GM23338 (cell line): Measurements from ENCODE around the gene PDIA6. TPM values are rescaled to one million over a fixed set of nuclear protein-coding genes. Genes with fewer than 3 reads are reported as not detected.

Experiments used
- ATAC-seq: fragments of 200-7000 bp; cut with Tn5 transposase; 3 replicates; pipeline ENCODE4 v1.9.1; 2020
- DNase-seq: peaks from one replicate; pipeline ENCODE4 v3.0.0-alpha.2; 2015; ENCODE audit warnings: low spot score
- H2AFZ ChIP-seq: fragments of 200-600 bp; sonication (generic); 2 replicates; pipeline ENCODE4 v1.8.0; 2016; ENCODE audit warnings: antibody characterized with exemption, mild to moderate bottlenecking, moderate library complexity
- H3F3A ChIP-seq: fragments of 200-600 bp; sonication (generic); replicated peaks from 2 replicates; pipeline ENCODE4 v1.8.0; 2017; ENCODE audit warnings: antibody characterized with exemption, mixed run types, low read depth
- H3K27ac ChIP-seq: fragments of 200-600 bp; sonication (generic); 2 replicates; pipeline ENCODE4 v1.6.1; 2016; ENCODE audit warnings: low read depth
- H3K27me3 ChIP-seq: fragments of 200-600 bp; sonication (generic); 2 replicates; pipeline ENCODE4 v1.8.0; 2016; ENCODE audit warnings: mild to moderate bottlenecking, mixed run types, moderate library complexity; ENCODE audit not compliant: insufficient read depth
- H3K36me3 ChIP-seq: fragments of 200-600 bp; sonication (generic); 2 replicates; pipeline ENCODE4 v1.8.0; 2016; ENCODE audit warnings: mild to moderate bottlenecking; ENCODE audit not compliant: insufficient read depth
- H3K4me1 ChIP-seq: fragments of 200-600 bp; sonication (generic); 2 replicates; pipeline ENCODE4 v1.8.0; 2016; ENCODE audit warnings: mild to moderate bottlenecking, moderate library complexity; ENCODE audit not compliant: insufficient read depth
- H3K4me2 ChIP-seq: fragments of 200-600 bp; sonication (generic); 2 replicates; pipeline ENCODE4 v1.7.1; 2017; ENCODE audit warnings: mixed run types
- H3K4me3 ChIP-seq: fragments of 200-600 bp; sonication (generic); 2 replicates; pipeline ENCODE4 v1.6.1; 2016; ENCODE audit warnings: mixed run types
- H3K79me2 ChIP-seq: fragments of 200-600 bp; sonication (generic); replicated peaks from 2 replicates; pipeline ENCODE4 v1.8.0; 2017; ENCODE audit warnings: mild to moderate bottlenecking; ENCODE audit not compliant: insufficient read depth
- H3K9me2 ChIP-seq: fragments of 200-600 bp; sonication (generic); 2 replicates; pipeline ENCODE4 v1.8.0; 2017; ENCODE audit not compliant: insufficient read depth
- H4K20me1 ChIP-seq: fragments of 200-600 bp; sonication (generic); replicated peaks from 2 replicates; pipeline ENCODE4 v1.8.0; 2017; ENCODE audit warnings: mild to moderate bottlenecking; ENCODE audit not compliant: insufficient read depth
- H3K27ac Mint-ChIP-seq: 2 replicates; pipeline ENCODE4 v1.8.0; 2020; ENCODE audit warnings: inconsistent platforms, mild to moderate bottlenecking, moderate library complexity, mixed read lengths
- H3K27me3 Mint-ChIP-seq: 3 replicates; pipeline ENCODE4 v1.8.0; 2022; ENCODE audit warnings: low read depth, mild to moderate bottlenecking, moderate library complexity, mixed read lengths, inconsistent platforms; ENCODE audit not compliant: insufficient read depth, poor library complexity
- H3K36me3 Mint-ChIP-seq: 3 replicates; pipeline ENCODE4 v1.8.0; 2021; ENCODE audit warnings: low read depth, mild to moderate bottlenecking, inconsistent platforms, moderate library complexity, mixed read lengths
- H3K4me1 Mint-ChIP-seq: 3 replicates; pipeline ENCODE4 v1.8.0; 2020; ENCODE audit warnings: mild to moderate bottlenecking, inconsistent platforms, mixed read lengths
- H3K4me3 Mint-ChIP-seq: 3 replicates; pipeline ENCODE4 v1.8.0; 2021; ENCODE audit warnings: moderate library complexity, mild to moderate bottlenecking, inconsistent platforms, mixed read lengths
- H3K9me3 Mint-ChIP-seq: 3 replicates; pipeline ENCODE4 v1.8.0; 2020; ENCODE audit warnings: moderate library complexity, mild to moderate bottlenecking, inconsistent platforms, mixed read lengths
- CREB1 ChIP-seq: fragments of 250-450 bp; sonication (Bioruptor Pico); IDR thresholded peaks from 2 replicates; pipeline ENCODE4 v1.5.0; 2020; ENCODE audit warnings: low read depth, mild to moderate bottlenecking, moderate library complexity
- EZH2 ChIP-seq: fragments of 200-600 bp; sonication (generic); IDR thresholded peaks from one replicate; pipeline ENCODE4 v1.8.0; 2017; ENCODE audit warnings: antibody characterized with exemption, mild to moderate bottlenecking, low read depth; ENCODE audit not compliant: unreplicated experiment
- EZH2phosphoT487 ChIP-seq: fragments of 200-600 bp; sonication (generic); IDR thresholded peaks from one replicate; pipeline ENCODE4 v1.8.1; 2018; ENCODE audit warnings: antibody characterized with exemption; ENCODE audit not compliant: unreplicated experiment
- JUNB ChIP-seq: IDR thresholded peaks from one replicate; pipeline ENCODE4 v1.6.1; 2016; ENCODE audit warnings: antibody characterized with exemption; ENCODE audit not compliant: unreplicated experiment
- NANOG ChIP-seq: IDR thresholded peaks from 2 replicates; pipeline ENCODE4 v1.6.1; 2016; ENCODE audit warnings: antibody characterized with exemption, borderline replicate concordance
- POLR2AphosphoS5 ChIP-seq: IDR thresholded peaks from 2 replicates; pipeline ENCODE4 v1.6.1; 2016; ENCODE audit warnings: antibody characterized with exemption, low read depth
- STAT1 ChIP-seq: IDR thresholded peaks from one replicate; pipeline ENCODE4 v1.6.1; 2016; ENCODE audit warnings: antibody characterized with exemption; ENCODE audit not compliant: unreplicated experiment
- ZNF114 ChIP-seq: fragments of 250-450 bp; sonication (Bioruptor Pico); IDR thresholded peaks from 2 replicates; pipeline ENCODE4 v1.5.0; 2020; ENCODE audit warnings: mild to moderate bottlenecking, moderate library complexity
- ZNF331 ChIP-seq: fragments of 250-450 bp; sonication (Bioruptor Pico); IDR thresholded peaks from 2 replicates; pipeline ENCODE4 v1.5.0; 2020; ENCODE audit warnings: low read depth, mild to moderate bottlenecking, moderate library complexity
- polyA plus RNA-seq: library from polyadenylated mRNA; unstranded; fragments of >200 nt; fragmentation: Nextera tagmentation; extraction: Ambion mirVana; gene quantifications from 2 replicates; pipeline ENCODE4 v1.2.1, GENCODE V29; 2016
- total RNA-seq: library from RNA; depleted of rRNA; stranded (reverse); fragments of >200 nt; shearing (Covaris generic); gene quantifications from 2 replicates; pipeline ENCODE4 v1.2.3, GENCODE V29; 2014
- TF ChIP-seq, protein P1 (sequence below): fragments of 250-450 bp; sonication (Bioruptor Pico); IDR thresholded peaks from 2 replicates; pipeline ENCODE4 v1.5.0; 2020; ENCODE audit warnings: mild to moderate bottlenecking, moderate library complexity
- TF ChIP-seq, protein P2 (sequence below): IDR thresholded peaks from 2 replicates; pipeline ENCODE4 v1.6.1; 2016; ENCODE audit warnings: antibody characterized with exemption
- TF ChIP-seq, protein P3 (sequence below), 2 experiments: fragments of 200-600 bp in 1 of 2; sonication (generic) in 1 of 2; conservative IDR thresholded peaks; 2 replicates each; pipeline versions ENCODE4 v1.5.1 to v1.6.1; 2016 to 2017; ENCODE audit warnings: antibody characterized with exemption in 2 of 2, low read depth in 2 of 2, mild to moderate bottlenecking in 2 of 2, moderate library complexity in 1 of 2
- TF ChIP-seq, protein P4 (sequence below): IDR thresholded peaks from one replicate; pipeline ENCODE4 v1.6.1; 2018; ENCODE audit warnings: antibody characterized with exemption; ENCODE audit not compliant: unreplicated experiment

PDIA6 gene
- total and polyA plus RNA-seq, 2 experiments from 2014 or later: 331 to 382 TPM

DNA sequence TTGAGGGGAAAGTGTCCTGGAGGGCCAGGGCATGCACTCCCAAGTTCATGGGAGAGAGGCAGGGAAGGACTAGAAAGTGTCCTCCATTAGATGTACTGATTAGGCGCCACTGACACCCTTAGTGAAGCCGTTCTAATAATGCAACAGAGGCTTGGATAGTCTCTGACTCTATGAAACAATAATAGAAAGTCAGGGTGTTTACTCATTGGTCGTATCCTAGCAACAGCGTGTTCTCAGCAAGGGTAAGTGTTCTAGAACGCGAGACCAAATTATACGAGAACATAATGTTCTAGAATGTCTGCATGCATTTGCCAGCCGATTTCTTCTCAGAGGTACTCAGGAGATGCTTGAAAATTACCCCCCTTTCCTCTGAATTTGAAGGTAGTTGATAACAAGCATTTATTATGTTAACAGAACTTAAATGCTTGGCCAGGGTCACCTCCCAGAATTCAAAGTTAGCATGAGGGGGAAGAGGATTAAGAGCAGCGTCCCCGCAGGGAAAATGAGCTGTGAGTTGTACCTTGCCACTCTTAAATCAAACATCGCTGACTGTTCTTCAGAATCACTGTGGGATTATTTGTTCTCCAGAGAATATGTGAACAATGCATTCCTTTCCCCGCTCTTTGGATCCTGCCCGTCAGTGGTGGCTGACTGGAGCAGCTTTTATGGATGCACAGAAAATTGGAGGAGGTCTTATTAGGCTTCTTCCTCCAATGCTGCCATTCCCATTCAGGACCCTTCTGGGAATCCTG lies 33.7 kb upstream of the PDIA6 start:
- Histone ChIP-seq H3K4me2 (no peak overlapping the region), H3K4me3 (no peak overlapping the region), H4K20me1 (no peaks in the 10 kb centered on the region), H3K27me3 (no peaks in the 10 kb centered on the region), H3K36me3 (no peaks in the 10 kb centered on the region), H2AFZ (no peak overlapping the region), H3K27ac (no peak overlapping the region), H3K9me2 (no peaks in the 10 kb centered on the region), H3K4me1 (peaks cover 12% of the 10 kb centered on the region), H3K79me2 (no peaks in the 10 kb centered on the region), H3F3A (no peaks in the 10 kb centered on the region)
- H3K9me3 Mint-ChIP-seq: peaks cover 8% of the 10 kb centered on the region
- peaks cover under 1% of the 10 kb centered on the region; the same call in 1 of the 3 replicates for H3K36me3 Mint-ChIP-seq
- no peak overlapping the region for H3K27ac Mint-ChIP-seq
- no peak for TF ChIP-seq STAT1
- no peak for TF ChIP-seq JUNB
- TF ChIP-seq CREB1: no peak
- TF ChIP-seq, protein P1, sequence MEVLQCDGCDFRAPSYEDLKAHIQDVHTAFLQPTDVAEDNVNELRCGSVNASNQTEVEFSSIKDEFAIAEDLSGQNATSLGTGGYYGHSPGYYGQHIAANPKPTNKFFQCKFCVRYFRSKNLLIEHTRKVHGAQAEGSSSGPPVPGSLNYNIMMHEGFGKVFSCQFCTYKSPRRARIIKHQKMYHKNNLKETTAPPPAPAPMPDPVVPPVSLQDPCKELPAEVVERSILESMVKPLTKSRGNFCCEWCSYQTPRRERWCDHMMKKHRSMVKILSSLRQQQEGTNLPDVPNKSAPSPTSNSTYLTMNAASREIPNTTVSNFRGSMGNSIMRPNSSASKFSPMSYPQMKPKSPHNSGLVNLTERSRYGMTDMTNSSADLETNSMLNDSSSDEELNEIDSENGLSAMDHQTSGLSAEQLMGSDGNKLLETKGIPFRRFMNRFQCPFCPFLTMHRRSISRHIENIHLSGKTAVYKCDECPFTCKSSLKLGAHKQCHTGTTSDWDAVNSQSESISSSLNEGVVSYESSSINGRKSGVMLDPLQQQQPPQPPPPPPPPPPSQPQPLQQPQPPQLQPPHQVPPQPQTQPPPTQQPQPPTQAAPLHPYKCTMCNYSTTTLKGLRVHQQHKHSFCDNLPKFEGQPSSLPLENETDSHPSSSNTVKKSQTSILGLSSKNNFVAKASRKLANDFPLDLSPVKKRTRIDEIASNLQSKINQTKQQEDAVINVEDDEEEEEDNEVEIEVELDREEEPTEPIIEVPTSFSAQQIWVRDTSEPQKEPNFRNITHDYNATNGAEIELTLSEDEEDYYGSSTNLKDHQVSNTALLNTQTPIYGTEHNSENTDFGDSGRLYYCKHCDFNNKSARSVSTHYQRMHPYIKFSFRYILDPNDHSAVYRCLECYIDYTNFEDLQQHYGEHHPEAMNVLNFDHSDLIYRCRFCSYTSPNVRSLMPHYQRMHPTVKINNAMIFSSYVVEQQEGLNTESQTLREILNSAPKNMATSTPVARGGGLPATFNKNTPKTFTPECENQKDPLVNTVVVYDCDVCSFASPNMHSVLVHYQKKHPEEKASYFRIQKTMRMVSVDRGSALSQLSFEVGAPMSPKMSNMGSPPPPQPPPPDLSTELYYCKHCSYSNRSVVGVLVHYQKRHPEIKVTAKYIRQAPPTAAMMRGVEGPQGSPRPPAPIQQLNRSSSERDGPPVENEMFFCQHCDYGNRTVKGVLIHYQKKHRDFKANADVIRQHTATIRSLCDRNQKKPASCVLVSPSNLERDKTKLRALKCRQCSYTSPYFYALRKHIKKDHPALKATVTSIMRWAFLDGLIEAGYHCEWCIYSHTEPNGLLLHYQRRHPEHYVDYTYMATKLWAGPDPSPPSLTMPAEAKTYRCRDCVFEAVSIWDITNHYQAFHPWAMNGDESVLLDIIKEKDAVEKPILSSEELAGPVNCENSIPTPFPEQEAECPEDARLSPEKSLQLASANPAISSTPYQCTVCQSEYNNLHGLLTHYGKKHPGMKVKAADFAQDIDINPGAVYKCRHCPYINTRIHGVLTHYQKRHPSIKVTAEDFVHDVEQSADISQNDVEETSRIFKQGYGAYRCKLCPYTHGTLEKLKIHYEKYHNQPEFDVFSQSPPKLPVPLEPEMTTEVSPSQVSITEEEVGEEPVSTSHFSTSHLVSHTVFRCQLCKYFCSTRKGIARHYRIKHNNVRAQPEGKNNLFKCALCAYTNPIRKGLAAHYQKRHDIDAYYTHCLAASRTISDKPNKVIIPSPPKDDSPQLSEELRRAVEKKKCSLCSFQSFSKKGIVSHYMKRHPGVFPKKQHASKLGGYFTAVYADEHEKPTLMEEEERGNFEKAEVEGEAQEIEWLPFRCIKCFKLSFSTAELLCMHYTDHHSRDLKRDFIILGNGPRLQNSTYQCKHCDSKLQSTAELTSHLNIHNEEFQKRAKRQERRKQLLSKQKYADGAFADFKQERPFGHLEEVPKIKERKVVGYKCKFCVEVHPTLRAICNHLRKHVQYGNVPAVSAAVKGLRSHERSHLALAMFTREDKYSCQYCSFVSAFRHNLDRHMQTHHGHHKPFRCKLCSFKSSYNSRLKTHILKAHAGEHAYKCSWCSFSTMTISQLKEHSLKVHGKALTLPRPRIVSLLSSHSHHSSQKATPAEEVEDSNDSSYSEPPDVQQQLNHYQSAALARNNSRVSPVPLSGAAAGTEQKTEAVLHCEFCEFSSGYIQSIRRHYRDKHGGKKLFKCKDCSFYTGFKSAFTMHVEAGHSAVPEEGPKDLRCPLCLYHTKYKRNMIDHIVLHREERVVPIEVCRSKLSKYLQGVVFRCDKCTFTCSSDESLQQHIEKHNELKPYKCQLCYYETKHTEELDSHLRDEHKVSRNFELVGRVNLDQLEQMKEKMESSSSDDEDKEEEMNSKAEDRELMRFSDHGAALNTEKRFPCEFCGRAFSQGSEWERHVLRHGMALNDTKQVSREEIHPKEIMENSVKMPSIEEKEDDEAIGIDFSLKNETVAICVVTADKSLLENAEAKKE (CRISPR knock-in tag): no peak
- TF ChIP-seq ZNF114 (CRISPR knock-in tag): no peak
- TF ChIP-seq EZH2: no peak
- TF ChIP-seq, protein P2, sequence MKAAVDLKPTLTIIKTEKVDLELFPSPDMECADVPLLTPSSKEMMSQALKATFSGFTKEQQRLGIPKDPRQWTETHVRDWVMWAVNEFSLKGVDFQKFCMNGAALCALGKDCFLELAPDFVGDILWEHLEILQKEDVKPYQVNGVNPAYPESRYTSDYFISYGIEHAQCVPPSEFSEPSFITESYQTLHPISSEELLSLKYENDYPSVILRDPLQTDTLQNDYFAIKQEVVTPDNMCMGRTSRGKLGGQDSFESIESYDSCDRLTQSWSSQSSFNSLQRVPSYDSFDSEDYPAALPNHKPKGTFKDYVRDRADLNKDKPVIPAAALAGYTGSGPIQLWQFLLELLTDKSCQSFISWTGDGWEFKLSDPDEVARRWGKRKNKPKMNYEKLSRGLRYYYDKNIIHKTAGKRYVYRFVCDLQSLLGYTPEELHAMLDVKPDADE: no peak
- TF ChIP-seq, protein P3, sequence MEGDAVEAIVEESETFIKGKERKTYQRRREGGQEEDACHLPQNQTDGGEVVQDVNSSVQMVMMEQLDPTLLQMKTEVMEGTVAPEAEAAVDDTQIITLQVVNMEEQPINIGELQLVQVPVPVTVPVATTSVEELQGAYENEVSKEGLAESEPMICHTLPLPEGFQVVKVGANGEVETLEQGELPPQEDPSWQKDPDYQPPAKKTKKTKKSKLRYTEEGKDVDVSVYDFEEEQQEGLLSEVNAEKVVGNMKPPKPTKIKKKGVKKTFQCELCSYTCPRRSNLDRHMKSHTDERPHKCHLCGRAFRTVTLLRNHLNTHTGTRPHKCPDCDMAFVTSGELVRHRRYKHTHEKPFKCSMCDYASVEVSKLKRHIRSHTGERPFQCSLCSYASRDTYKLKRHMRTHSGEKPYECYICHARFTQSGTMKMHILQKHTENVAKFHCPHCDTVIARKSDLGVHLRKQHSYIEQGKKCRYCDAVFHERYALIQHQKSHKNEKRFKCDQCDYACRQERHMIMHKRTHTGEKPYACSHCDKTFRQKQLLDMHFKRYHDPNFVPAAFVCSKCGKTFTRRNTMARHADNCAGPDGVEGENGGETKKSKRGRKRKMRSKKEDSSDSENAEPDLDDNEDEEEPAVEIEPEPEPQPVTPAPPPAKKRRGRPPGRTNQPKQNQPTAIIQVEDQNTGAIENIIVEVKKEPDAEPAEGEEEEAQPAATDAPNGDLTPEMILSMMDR (conservative IDR thresholded peaks at IDR 0.05; ENCODE audit: low read depth in 2 of 2): no peak
- no peak for TF ChIP-seq POLR2AphosphoS5
- no peak for TF ChIP-seq ZNF331 (CRISPR knock-in tag)
- no peak for TF ChIP-seq NANOG
- no peak for TF ChIP-seq EZH2phosphoT487
- TF ChIP-seq, protein P4, sequence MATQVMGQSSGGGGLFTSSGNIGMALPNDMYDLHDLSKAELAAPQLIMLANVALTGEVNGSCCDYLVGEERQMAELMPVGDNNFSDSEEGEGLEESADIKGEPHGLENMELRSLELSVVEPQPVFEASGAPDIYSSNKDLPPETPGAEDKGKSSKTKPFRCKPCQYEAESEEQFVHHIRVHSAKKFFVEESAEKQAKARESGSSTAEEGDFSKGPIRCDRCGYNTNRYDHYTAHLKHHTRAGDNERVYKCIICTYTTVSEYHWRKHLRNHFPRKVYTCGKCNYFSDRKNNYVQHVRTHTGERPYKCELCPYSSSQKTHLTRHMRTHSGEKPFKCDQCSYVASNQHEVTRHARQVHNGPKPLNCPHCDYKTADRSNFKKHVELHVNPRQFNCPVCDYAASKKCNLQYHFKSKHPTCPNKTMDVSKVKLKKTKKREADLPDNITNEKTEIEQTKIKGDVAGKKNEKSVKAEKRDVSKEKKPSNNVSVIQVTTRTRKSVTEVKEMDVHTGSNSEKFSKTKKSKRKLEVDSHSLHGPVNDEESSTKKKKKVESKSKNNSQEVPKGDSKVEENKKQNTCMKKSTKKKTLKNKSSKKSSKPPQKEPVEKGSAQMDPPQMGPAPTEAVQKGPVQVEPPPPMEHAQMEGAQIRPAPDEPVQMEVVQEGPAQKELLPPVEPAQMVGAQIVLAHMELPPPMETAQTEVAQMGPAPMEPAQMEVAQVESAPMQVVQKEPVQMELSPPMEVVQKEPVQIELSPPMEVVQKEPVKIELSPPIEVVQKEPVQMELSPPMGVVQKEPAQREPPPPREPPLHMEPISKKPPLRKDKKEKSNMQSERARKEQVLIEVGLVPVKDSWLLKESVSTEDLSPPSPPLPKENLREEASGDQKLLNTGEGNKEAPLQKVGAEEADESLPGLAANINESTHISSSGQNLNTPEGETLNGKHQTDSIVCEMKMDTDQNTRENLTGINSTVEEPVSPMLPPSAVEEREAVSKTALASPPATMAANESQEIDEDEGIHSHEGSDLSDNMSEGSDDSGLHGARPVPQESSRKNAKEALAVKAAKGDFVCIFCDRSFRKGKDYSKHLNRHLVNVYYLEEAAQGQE: no peak
- H3K4me1 Mint-ChIP-seq: peaks cover 20% of the 10 kb centered on the region
- no peak overlapping the region for H3K4me3 Mint-ChIP-seq
- no peak for ATAC-seq
- no peak for DNase-seq
- no peaks in the 10 kb centered on the region for H3K27me3 Mint-ChIP-seq
